Measurements from ENCODE around the gene ARMC10.
"Not testable (repeated sequence)": the region's sequence is repeated elsewhere in the genome, so short reads cannot be mapped to it uniquely, and the experiment has no call there.

ARMC10 gene

DNA sequence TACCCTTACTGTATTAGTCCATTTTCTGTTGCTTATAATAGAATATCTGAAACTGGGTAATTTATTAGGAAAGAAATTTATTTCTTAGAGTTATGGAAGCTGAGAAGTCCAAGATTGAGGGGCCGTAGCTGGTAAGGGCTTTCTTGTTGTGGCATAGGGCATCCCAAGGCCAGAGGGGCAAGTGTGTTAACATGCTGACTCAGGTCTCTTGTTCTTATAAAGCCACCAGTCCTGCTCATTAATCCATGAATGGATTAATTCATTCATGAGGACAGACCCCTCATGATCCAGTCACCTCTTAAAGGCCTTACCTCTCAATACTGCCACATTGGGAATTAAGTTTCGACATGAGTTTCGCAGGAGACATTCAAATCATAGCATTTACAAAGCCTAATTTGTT, 2.4 kb downstream of the ARMC10 start:
- DNase-seq (ENCODE audit: low read depth in 4 of 4, low spot score in 1 of 4): no peak

GRCh38 chr7:103078226-103078625, 3.3 kb downstream of the ARMC10 start:
- not testable (repeated sequence) for DNase-seq (ENCODE audit: low read depth in 4 of 4, low spot score in 1 of 4)

DNA sequence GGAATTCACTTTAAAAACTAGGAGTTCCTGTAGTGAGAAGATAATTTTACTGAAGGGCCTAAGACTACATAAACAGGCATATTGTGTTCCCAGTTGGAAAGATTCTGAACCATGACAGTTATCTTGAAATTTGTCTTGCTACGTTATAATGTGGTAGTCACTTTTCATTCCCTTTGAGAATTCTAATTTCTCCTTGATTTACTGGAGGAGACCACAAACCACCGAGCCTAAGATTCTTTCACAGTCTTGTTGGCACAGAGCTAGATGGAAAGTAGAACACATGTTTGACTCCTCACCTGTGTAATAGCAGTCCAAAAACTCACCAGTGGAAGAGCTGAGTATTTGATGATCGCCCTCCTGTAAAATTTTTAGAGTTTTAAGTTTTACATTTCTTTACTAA, 4.9 kb downstream of the ARMC10 start:
- no peak for DNase-seq (ENCODE audit: low read depth in 4 of 4, low spot score in 1 of 4)

- no peak for DNase-seq (ENCODE audit: low read depth in 4 of 4, low spot score in 1 of 4)
These were observed 6.0 kb downstream of the ARMC10 start for GRCh38 chr7:103080923-103081322.

DNA sequence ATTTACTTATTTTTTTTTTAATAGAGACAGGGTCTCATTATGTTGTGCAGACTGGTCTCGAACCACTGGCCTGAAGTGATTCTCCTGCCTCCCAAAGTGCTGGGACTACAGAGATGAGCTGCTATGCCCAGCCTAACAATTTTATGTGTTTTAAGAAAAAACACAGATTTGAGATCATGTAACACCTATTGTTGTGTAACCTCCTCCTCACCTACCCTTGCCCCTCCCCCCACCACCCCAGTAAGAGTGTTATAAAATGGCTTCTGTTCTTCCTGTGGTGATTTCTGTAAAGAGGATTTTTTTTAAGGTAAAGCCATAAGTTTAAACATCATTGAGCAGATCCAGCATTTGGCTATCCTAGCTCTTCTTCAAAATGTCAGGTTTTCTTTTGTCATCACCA, 7.6 kb downstream of the ARMC10 start:
- no peak for DNase-seq (ENCODE audit: low read depth in 4 of 4, low spot score in 1 of 4)

GRCh38 chr7:103083210-103083609, 8.3 kb downstream of the ARMC10 start:
- DNase-seq (ENCODE audit: low read depth in 4 of 4, low spot score in 1 of 4): no peak

GRCh38 chr7:103092321-103092720, 17.4 kb downstream of the ARMC10 start:
- DNase-seq (ENCODE audit: low read depth in 4 of 4, low spot score in 1 of 4): not testable (repeated sequence)

DNA sequence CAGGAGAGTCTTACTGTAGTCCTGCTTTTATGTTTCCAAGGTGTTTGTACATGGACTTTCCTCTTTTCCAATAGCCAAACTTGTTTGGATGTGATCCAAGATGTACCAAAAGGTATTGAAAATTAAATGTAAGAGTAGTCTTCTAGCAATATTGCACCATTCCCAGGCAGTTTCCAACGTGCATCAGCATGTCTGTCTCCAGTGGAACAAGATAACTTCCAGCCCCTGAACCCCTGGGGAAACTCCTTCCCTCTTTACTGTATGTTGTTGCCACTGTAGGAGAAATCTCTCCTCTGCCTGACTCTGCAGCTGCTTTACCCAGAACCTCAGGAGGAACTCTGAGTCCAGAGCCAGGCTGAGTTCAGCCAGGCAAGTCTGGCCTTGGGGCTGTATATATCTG, 18.5 kb downstream of the ARMC10 start:
- no peak for DNase-seq (ENCODE audit: low read depth in 4 of 4, low spot score in 1 of 4)

DNA sequence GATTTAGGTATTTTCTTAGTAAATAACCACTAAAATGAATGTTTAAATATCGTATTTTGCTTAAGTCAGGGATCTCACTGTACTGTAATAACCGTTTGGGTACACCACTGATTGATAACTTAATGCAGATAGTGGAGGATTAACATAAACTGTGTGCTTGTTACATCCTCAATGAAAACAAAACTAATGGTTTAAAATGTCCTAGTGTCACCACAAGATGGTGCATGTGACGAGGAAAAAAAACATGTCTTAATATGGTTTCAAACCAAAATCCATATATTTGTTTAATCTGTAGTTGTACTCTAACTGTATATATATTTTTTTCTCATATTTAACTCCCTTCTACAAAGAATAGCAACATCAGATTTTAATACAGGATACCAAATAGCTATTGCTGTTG, 19.2 kb downstream of the ARMC10 start:
- DNase-seq (ENCODE audit: low read depth in 4 of 4, low spot score in 1 of 4): no peak

DNA sequence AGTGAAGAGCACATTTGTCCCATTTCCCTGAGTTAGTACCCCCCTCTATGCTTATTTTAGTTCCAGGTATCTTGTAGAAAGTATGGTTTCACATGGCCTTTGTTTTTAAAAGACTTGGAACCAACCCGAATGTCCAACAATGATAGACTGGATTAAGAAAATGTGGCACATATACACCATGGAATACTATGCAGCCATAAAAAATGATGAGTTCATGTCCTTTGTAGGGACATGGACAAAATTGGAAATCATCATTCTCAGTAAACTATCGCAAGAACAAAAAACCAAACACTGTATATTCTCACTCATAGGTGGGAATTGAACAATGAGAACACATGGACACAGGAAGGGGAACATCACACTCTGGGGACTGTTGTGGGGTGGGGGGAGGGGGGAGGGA, 20.6 kb downstream of the ARMC10 start:
- DNase-seq (ENCODE audit: low read depth in 4 of 4, low spot score in 1 of 4): not testable (repeated sequence)

DNA sequence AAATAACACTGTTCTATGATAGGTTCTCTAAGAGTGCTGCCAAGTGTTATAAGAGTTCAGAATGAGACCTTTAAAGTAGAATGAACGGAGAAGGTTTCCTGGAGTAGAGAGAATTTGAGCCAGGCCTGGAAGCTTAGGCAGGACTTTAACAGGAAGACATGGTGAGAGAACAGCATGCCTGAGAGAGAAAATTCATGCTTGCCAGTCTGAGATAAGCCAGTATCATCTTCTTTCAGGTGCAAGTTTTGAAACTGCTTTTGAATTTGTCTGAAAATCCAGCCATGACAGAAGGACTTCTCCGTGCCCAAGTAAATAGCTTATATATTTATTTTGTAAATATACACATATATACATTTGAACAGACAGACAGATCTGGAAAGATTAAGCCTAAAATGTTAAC, 22.1 kb downstream of the ARMC10 start:
- no peak for DNase-seq (ENCODE audit: low read depth in 4 of 4, low spot score in 1 of 4)

DNA sequence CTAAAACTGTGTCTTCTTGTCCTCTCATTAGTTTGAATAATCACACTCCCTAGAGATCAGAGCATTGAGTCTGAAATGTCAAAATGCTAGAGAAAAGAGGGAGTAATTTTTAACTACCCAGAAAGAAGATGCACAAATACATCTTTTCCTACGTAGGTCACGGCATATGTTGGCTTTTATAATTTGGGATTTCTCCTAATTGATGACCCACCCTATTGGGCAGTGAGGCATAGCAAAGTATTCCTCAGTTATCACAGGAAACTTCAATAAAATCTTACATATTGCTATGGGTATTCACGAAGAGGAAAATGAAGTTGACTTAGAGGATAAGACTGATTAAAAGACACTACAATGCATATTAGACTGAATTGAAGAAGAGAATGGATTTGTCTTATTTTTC, 25.4 kb downstream of the ARMC10 start:
- DNase-seq (ENCODE audit: low read depth in 4 of 4, low spot score in 1 of 4): no peak

DNA sequence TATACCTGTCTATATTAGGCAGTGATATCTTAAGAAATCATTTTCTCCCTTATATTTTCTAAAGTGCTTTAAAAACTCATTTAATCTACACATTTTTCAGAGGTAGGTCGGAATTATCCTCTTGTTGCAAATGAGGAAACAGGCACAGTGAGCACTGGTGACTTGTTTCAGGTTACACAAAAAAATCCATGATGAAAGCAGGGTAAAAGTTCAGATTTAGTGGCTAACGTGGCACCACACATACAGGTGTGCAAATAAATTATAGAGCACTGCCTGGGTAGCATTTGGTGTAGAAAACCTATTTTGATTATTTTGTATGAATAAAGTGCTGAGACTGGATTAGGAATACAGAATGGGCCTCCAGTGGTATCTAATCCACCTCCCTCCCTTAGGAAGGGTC, 26.6 kb downstream of the ARMC10 start:
- no peak for DNase-seq (ENCODE audit: low read depth in 4 of 4, low spot score in 1 of 4)

GRCh38 chr7:103106005-103106702, 31.2 kb downstream of the ARMC10 start:
- DNase-seq (ENCODE audit: low read depth in 4 of 4, low spot score in 1 of 4): no peak

DNA sequence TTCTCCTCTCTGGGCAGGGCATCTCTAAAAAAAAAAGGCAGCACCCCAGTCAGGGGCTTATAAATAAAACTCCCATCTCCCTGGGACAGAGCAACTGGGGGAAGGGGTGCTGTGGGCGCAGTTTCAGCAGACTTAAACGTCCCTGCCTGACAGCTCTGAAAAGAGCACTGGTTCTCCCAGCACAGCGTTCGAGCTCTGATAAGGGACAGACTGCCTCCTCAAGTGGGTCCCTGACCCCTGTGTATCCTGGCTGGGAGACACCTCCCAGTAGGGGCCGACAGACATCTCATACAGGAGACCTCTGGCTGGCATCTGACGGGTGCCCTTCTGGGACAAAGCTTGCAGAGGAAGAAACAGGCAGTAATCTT, 31.7 kb downstream of the ARMC10 start:
- not testable (repeated sequence) for DNase-seq (ENCODE audit: low read depth in 4 of 4, low spot score in 1 of 4)

DNA sequence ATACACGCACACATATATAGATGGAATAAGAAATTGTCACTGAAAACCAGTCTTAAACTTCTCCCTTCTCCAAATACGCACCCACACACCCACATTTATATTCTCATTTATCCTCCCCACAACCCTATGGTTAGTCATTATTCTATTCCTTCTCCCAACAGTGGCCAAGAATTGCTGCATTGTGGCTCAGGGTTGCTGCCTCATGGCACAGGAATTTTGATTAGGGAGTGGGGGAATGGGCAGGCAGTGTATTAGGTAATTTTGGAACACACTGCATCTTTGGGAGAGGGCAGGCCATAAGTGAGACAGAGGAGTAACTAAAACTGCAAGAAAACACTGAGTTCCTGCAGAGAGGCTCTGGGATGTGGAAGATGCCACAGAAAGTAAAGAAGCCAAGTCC, 38.2 kb downstream of the ARMC10 start:
- DNase-seq (ENCODE audit: low read depth in 4 of 4, low spot score in 1 of 4): no peak

DNA sequence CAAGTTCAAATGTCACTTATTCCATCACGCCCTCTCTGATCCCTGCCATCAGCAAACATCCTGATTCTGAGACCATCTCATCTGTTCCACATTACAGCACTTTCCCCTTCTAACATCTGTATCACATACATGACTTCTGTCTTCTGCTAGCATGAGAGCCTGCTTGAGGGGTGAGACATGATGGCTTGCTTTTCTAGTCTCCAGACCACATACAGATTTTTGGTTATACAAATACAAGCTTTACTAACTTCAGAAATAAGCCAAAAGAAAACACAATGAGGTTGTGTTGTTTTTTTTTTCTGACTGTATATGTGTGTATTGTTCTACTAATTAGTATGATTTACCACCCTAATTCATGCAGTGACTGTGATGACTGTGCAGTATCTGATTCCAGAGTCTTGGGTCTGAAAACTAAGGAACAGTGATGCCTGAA, 39.7 kb downstream of the ARMC10 start:
- DNase-seq (ENCODE audit: low read depth in 4 of 4, low spot score in 1 of 4): no peak

GRCh38 chr7:103115771-103116170, 40.8 kb downstream of the ARMC10 start:
- DNase-seq (ENCODE audit: low read depth in 4 of 4, low spot score in 1 of 4): no peak

DNA sequence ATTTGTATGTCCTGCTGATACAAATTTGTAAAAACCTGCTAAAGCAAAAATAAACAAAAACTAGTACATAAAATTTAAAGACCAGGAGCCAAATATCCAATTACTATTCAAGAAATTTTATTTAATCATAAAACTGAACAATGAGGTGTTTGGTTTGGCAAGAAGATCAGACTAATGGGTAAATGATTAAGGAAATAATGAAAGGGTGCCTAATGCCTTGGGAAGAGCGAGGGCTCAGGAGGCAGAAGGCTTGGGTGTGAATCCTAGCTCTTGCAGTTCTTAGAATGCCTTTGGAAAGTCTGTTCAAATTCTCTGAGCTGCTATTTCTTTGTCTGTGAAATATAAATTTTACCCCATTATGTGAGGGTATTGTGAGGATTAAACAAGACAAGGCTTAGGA, 41.6 kb downstream of the ARMC10 start:
- no peak for DNase-seq (ENCODE audit: low read depth in 4 of 4, low spot score in 1 of 4)

DNA sequence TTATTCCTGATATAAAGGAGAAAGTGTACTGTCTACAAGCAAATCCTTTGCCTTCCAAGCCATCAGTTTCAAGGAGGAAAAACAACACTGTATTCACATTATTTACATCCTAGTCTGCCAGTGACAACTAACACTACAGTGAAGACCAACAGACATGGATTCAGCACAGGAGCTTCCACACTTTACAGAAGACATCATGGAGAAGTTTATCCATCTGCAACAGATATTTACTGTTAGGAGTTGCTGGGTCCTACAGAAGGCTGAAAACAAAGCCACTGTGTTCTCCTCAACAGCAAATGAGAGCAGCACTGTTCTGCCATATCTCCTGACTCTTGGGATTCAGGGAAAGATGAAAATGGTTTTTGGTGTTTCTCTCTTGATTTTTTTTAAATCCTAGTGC, 42.1 kb downstream of the ARMC10 start:
- DNase-seq (ENCODE audit: low read depth in 4 of 4, low spot score in 1 of 4): no peak

GRCh38 chr7:103117465-103117864, 42.5 kb downstream of the ARMC10 start:
- DNase-seq (ENCODE audit: low read depth in 4 of 4, low spot score in 1 of 4): no peak

- DNase-seq (ENCODE audit: low read depth in 4 of 4, low spot score in 1 of 4): no peak
These were observed 44.9 kb downstream of the ARMC10 start for GRCh38 chr7:103119791-103120291.

- no peak for DNase-seq (ENCODE audit: low read depth in 4 of 4, low spot score in 1 of 4)
These were observed 45.4 kb downstream of the ARMC10 start for GRCh38 chr7:103120362-103120761.

Data from stimulated activated CD4-positive, alpha-beta T cell treated with anti-CD3 and anti-CD28 coated beads, Interleukin-1b, Interleukin-23, amount 100 ng/mL, for 24 hours (primary cell).